Myocyte (in vitro differentiated cells): ENCODE measurements around the gene NPM3. TPM values are rescaled to one million over a fixed set of nuclear protein-coding genes. Genes with fewer than 3 reads are reported as not detected.

Experiments
- DNase-seq: peaks from one replicate; pipeline ENCODE4 v3.0.0-alpha.2; 2012; ENCODE audit warnings: low read depth
- total RNA-seq: library from RNA; depleted of rRNA; stranded (reverse); fragments of >200 nt; gene quantifications from 2 replicates; pipeline ENCODE4 v1.2.3, GENCODE V29; 2014

Gene NPM3
- total RNA-seq, 1 donor from 2014 or later: 62.4 TPM

- no peak for DNase-seq
Observed at GRCh38 chr10:101775273-101776160, 7.7 kb downstream of the NPM3 start, which contains the start of gene FGF8. TSS of gene FGF8 (minus strand) at chr10:101776114. CDS start at chr10:101775900, 214 bp downstream.

DNA sequence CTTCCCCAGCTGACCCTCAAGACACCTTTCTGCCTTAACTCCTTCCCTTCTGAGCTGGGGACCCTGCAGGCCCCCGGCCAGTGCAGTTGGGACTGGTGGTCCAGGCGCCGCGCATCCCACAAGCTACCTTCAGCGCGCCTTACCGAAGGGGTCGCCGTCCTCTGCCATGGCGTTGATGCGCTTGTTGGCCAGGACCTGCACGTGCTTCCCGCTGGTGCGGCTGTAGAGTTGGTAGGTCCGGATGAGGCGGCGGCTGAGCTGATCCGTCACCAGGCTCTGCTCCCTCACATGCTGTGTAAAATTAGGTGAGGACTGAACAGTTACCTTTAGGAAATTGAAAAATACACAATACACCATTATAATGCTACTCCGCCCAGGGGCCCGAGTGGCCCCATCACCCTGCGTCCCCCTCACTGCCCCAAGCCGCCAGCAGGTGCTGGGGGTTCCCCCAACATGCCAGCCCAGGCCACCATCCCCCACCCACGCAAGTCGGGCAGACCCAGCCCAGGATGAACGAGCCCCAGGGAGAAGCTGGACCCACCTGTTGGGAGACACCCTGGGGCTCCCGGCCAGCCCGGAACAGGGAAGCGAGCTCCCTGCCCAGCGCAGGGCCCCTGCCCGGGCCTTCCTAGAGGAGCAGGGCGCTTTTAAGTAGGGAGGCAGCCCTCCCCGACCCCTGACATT, 8.5 kb downstream of the NPM3 start:
- DNase-seq: no peak

DNA sequence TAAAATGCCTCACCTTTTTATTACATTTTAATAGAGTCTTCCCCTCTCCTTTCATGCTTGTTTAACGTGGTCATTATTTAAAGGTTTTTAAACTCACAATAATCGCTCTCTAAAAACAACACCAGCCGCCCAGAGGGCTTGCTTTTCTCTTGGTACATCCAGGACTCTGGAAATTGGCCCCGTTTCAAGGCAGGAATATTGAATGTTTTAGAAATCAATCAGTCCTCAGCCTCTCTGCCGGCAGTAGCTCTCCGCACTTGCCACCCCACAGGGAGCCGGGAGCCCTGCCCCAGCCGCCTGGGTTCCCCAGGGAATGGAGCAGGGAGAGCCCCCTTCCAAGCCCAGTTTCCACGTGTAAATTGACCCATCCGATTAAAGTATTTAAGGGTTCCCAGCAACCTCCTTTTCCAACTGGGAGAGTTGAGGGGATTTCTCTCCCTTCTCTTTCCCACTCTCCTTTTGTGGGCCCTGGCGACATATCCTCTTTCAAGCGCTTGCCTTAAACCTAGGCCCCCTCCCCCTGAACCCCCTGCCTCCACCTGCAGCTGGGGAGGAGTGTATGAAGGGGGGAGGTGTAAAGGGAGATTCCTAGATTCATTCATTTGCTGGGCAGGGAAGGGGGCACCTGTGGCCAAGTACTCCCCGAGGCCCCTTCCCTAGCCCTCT, 9.2 kb downstream of the NPM3 start:
- no peak for DNase-seq

DNA sequence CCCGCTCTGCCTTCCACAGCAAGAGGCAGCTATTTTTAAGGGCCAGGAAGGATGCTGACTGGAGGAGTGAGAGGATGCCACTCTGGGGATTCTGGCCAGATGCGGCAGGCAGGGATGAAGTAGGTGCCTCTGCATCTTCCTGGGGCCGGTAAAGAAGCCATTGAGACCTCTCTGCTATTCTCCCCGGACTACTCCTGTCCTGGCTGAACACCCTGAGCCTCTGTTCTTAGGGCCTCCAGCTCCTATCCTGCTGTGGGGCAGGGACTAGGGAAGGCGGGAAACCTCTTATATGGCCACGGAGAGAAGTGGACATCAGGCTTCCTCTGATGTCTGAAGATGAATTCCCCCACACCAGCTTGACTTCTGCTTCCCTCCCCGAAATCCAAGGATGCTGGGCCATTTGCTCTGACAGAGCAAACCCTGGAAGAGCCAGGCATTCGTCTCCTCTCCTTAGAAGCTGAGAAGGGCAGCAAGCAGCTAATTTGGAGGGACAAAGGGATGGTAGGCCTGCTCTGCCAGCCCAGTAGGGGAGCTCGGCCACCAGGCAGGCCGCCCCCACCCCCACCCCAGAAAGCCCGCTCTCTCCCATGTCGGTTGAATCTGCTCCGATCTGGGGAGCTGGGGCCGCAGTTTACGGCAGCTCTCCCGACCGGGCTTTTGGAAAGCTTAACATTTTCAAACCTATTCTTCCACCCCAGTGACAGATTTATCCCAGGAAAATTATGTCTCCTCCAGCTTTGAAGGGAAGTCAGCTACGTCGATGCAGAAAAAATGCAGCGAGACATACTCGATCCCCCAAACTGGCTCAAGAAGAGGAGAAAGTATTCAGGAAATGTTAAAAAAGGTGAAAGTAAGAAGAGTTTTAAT, 10.1 kb downstream of the NPM3 start:
- no peak for DNase-seq

DNA sequence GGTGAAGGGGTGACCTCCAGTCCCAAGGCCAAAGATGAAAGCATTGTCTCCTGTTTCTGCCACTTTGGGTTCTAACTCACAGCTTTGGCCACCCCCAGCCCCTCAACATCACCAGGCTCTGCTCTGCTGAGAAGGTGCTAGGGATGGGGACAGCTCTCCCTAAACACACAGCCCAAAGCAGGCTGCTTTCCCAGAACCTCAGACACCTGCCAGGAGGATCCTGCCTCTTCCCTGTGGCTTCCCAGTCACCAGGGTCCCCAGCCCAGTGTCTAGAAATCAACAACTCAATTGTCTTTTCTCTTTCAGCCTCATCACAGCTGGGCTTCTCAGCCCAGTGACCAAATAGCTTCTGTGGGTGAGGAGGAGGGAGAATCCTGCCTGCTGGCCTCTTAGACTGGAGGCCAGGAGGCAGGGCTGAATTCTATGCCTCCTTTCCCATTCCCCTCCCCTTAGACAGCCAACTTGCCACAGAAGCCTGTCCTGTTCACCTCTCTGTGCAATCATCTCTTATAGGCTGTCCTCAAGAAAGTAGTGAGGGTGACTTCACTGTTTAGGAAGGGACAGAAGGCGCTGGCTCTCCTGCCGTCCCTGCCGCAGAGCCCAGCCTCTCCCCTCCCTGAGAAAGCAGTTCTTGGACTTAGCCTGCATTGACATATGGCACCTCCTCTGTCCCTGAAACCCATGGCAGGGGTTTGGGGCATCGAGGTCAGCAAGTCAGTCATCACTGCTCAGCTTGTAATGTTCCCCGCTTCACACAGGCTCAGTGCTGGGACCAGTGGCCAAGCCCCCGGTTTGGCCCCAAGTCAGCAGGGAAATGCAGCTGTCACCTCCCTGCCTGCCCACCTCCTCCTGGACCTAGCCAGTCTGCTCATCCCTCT, 11.0 kb downstream of the NPM3 start:
- no peak for DNase-seq

GRCh38 chr10:101771380-101771779, 11.9 kb downstream of the NPM3 start:
- DNase-seq: no peak

DNA sequence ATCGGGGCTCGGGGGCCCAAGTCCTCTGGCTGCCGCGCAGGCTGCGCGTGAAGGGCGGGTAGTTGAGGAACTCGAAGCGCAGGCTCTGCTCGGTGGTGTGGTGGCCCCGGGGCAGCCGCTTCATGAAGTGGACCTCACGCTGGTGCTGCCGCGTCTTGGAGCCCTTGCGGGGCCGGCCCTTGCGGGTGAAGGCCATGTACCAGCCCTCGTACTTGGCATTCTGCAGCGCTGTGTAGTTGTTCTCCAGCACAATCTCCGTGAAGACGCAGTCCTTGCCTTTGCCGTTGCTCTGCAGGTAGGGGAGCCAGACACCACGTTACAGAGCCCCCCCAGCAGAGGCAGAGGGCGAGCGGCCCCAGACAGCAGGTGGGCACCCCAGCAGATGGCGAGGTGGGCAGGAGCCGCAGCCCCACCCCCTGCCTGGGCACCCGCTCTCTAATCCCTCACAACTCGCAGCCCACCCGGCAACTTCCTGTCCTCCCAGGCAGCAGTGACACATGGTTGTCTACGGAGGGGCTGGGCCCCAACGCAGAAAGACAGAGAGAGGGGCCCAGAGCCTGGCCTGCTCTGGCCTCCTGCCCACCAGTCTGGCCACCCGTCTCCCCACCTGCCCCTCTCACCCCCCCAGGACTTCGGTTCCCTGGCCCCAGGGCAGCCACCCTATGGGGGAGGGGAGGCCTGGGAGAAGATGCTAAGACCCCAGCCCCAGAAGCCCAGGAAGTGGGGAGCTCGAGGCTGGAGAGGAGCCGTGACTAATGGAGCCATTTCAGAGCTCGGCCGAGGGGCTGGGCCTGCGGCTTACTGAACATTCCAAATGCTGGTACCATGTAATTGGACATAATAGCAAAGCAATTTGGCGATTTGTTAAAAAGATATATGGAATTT, 12.7 kb downstream of the NPM3 start:
- DNase-seq: no peak

GRCh38 chr10:101769541-101770180, 13.6 kb downstream of the NPM3 start:
- no peak for DNase-seq

DNA sequence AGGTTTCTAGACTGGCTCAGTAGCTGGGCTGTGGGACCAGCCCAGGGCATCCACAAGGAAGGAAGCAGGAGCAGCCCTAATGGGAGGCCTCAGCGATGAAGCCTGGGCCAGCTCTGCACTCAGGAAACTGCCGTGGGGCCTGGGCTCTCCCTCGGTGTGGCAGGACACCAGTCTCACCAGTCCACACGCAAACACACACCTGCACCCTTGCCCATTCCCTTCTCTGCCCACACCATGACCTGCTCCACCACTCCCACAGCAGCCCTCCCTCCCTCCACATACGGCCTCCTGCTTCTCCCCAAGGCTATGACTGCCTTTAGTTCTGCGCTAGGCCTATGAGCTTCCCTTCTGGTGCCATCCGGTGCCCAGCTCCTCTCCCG, 14.5 kb downstream of the NPM3 start:
- DNase-seq: no peak

DNA sequence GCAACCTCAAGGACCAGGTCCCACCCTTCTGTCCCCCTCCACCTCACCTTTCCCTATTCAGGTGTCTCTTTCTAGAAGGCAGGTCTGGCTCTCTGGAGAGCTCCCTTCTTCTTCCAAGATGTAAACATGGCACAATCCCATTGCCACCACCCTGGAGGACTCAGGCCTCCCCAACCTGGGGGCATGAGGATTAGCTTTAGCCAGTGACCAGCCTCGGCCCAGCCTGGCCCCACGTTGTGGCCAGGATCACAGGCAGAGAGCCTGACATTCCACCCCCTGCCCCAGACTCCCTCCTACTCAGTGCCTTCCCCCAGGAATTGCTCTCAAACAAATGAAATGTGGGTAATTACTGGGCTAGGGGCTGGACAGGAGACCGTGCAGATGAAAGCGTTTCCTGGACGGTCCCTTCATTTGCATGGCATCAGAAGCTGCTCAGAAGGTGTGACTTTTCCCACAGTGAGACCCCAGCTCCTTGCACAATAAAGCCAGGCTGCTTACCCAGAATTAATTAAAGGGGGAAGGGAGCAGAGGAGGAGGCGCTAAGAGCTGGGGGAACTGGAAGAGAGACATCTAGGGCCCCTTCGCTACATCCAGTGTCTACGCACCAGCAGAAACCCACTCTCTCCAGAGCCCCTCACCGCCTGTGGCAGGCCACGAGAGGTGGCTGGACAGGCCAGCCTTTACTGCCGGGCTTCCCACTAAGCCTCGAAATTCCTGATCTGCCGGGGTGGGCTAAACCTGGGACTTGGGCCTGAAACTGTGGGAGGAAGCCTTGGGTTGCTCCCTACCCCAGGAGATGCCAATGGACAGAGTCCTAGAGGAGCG, 15.1 kb downstream of the NPM3 start:
- DNase-seq: no peak

DNA sequence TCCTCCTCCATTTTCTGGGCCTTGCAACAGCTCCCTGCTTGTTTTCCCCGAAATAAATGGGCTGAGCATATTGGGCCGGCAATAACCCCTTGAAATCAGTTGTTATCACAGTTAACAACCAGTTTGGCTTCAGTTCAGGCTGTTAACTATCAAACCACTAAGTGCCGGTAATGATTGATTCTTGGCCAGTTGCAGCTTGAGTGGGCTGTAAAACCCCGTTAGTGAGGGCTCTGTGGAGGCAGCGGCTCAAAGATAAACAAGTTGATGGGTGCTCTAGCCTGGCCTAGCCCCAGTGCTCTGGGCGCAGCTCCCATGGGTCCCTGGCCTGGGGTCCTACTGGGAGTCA, 15.7 kb downstream of the NPM3 start:
- no peak for DNase-seq

DNA sequence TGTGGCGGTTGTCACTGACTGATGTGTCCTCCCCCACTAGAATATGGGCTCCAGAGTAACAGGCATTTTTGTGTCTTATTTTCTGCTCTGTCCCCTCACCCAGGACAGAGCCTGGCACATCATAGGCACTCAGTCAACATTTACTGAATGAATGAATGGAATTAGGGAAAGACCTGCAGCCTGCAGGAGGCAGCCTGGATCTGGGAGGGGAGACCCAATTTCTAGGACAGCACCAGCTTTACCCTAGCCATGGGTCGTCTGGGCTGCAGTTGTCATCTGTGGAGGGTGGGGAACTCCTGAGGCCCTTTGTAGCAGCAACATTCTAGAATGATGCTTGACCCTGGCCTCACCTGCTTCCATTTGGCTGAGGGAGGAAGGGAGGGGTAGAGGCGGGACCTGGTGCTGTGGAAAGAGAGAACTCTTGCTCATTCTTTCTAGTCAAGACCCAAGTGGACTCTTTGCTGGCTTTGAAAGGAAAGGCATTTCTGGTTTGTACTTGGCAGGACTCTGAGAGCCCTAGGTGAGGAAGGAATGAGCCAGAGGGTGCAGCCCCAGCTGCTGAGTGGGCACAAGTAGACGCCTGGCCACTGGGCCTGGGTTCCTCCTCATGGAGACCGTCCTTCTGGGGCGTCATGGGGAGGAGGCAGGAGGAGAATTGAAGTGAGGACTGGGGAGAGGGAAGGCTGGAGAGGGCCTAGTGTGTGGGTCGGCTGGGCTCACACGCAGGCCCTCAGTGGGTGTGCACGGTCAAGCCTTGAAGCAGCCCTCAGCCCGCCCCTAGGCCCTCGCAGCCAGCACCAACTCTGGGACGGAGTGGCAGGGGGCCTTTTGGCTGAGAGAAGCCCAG, 16.3 kb downstream of the NPM3 start:
- no peak for DNase-seq

DNA sequence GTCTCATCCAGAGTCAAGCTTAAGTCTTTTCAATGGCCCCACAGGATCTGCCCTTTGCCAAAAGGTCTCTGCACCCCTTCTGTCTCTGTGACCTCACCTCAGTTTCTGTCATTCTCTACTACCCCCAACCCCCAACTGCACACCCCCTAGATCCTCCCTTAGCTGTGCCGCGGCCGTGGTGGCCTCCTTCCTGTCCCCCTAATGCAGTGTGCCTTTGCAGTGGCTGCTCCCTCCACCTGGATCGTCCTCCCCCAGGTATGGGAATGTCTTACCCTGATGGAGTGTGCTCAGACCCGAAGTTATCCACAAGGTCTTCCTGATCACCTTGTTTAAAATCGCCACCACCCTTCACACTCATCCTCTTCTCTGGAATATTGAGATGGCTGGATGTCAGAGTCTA, 16.9 kb downstream of the NPM3 start:
- DNase-seq: no peak

- DNase-seq: no peak
Observed at GRCh38 chr10:101763141-101763846, 20.0 kb downstream of the NPM3 start.

DNA sequence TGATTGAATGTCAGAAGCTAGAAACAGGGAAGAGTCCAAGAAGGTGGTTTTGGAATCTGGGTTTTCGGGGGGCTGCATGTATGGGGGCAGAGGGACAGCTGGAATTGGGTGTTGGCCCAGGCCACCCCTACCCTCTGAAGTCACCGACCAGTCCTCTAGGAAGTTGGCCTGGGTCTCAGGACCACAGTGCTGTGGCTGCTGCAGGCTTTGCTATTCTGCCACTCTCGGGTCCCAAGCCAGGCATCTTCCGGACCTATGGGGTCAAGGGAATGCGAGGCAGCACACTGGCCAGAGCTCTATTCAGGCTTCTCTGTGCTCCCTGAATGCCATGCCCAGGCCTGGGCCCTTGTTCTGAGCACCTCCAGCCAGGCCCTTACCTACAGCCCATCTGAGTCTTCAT, 20.5 kb downstream of the NPM3 start:
- no peak for DNase-seq

- no peak for DNase-seq
Observed at GRCh38 chr10:101761226-101761625, 22.0 kb downstream of the NPM3 start.
